ENCODE measurements around the gene UNC13D. TPM values are rescaled to one million over a fixed set of nuclear protein-coding genes. Genes with fewer than 3 reads are reported as not detected.

Gene UNC13D
- total RNA-seq, 1 donor from 2014 or later, result 11.5 TPM

DNA sequence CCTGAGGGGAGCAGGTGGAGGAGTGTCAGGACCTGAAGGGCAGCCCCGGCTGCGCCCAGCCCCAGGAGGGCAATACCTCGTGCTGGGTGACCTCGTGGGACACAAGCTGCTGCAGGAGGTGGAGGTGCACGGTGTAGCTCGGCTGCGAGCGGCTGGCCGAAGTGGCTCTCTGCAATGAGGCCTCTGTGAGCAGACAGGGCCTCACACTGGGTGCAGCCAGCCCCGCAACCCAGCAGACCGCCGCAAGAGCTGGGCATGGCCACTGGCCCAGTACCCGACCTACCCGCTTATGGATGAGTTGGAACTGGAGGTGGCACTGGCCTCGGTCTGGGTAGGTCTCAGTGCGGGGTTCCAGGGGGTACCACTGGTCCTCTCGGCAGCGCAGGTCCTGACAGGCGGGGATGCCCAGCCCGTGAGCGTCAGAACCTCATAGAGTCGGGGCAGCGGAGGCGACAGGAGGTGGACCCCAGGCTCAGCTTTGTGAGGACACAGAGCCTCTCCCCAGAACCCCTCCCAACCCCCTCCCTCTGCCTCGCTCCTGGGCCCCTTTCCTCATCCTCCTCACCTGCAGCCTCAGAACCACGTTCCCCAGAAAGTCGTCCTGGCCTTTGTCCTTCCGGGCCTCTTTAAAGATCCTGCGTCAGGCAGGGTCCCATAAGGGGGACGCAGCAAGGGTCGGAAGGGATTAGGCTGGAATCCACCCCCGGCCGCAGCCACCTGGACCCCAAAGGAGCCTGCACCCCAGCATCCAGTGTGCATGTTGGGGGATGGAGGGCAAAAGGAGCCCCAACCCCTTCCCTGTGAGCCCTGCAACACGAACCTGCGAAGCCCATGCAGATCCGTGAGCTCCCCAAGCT is 4.0 kb downstream of the UNC13D start:
- Mint-ChIP-seq H3K27me3 (ENCODE audit: unreplicated experiment) (peaks cover 6% of the 10 kb centered on the region), H3K27ac (ENCODE audit: unreplicated experiment) (no peak overlapping the region), H3K4me1 (ENCODE audit: unreplicated experiment) (peaks cover 2% of the 10 kb centered on the region), H3K4me3 (ENCODE audit: unreplicated experiment) (no peak overlapping the region), H3K9me3 (ENCODE audit: unreplicated experiment) (no peaks in the 10 kb centered on the region), H3K36me3 (ENCODE audit: low read depth, unreplicated experiment) (no peaks in the 10 kb centered on the region)
- DNase-seq (ENCODE audit: low spot score), result no peak
- TF ChIP-seq, protein P1, sequence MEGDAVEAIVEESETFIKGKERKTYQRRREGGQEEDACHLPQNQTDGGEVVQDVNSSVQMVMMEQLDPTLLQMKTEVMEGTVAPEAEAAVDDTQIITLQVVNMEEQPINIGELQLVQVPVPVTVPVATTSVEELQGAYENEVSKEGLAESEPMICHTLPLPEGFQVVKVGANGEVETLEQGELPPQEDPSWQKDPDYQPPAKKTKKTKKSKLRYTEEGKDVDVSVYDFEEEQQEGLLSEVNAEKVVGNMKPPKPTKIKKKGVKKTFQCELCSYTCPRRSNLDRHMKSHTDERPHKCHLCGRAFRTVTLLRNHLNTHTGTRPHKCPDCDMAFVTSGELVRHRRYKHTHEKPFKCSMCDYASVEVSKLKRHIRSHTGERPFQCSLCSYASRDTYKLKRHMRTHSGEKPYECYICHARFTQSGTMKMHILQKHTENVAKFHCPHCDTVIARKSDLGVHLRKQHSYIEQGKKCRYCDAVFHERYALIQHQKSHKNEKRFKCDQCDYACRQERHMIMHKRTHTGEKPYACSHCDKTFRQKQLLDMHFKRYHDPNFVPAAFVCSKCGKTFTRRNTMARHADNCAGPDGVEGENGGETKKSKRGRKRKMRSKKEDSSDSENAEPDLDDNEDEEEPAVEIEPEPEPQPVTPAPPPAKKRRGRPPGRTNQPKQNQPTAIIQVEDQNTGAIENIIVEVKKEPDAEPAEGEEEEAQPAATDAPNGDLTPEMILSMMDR (IDR thresholded peaks at IDR 0.05; ENCODE audit: unreplicated experiment), result no peak

DNA sequence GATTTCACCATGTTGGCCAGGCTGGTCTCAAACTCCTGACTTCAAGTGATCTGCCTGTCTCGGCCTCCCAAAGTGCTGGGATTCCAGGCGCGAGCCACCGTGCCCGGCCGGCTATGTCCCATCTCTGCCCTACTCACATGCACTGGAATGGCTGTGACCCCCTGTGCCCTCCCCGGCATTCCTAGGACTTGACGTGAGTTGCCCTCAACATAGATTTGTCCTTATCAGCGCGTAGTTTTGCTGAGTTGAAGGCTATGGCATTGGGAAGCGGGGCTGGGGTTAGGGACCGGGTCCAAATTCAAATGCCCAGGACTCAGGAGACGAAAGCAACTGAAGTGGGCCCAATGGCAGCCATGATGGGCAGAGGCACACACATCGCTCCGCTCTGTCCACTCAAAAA is 5.8 kb downstream of the UNC13D start:
- H3K36me3 Mint-ChIP-seq (ENCODE audit: low read depth, unreplicated experiment), result peaks cover under 1% of the 10 kb centered on the region
- TF ChIP-seq, protein P1 (IDR thresholded peaks at IDR 0.05; ENCODE audit: unreplicated experiment), result no peak
- peaks cover 11% of the 10 kb centered on the region for H3K27me3 Mint-ChIP-seq (ENCODE audit: unreplicated experiment)
- peaks cover 1% of the 10 kb centered on the region for H3K4me1 Mint-ChIP-seq (ENCODE audit: unreplicated experiment)
- no peak for DNase-seq (ENCODE audit: low spot score)
- H3K4me3 Mint-ChIP-seq (ENCODE audit: unreplicated experiment), result no peak overlapping the region
- no peaks in the 10 kb centered on the region for H3K9me3 Mint-ChIP-seq (ENCODE audit: unreplicated experiment)
- no peak overlapping the region for H3K27ac Mint-ChIP-seq (ENCODE audit: unreplicated experiment)

DNA sequence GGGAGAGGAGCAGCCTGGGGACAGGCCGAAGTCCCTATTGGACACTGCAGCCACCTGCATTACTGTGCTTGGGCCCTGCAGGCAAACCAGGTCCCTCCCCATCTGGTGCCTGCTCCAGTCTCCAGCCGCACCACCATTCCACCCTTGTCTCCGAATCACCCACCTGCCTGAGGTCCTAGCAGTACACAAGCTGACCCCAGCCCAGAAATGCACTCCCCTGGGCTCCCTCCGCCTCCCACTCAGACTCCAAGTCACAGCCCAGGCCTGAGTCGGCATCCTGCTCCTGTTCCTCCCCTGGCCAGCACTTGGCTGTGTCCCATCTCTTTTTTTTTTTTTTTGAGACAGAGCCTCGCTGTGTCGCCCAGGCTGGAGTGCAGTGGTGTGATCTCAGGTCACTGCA is 6.3 kb downstream of the UNC13D start:
- H3K27ac Mint-ChIP-seq (ENCODE audit: unreplicated experiment), result no peak overlapping the region

DNA sequence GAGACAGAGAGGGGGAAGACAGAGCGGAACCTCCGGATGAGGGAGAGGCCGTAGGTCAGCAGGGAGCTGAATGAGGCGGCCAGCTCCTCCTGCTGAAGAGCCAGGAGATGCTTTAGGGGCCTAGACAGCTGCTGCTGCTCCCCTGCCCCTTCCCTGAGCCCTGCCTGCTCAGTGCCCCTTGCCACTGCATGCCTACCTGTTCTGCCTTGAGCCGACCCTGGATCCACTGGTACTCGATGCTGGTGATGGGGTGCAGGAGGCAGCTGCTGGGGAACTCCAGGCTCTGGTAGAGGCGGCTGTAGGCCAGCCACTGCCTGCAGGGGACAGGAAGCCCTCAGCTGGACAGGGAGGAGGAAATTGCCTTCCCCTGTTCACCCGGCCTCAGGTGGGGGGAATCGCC is 7.6 kb downstream of the UNC13D start:
- H3K36me3 Mint-ChIP-seq (ENCODE audit: low read depth, unreplicated experiment), result peaks cover 5% of the 10 kb centered on the region
- no peak for DNase-seq (ENCODE audit: low spot score)
- peaks cover 10% of the 10 kb centered on the region for H3K27me3 Mint-ChIP-seq (ENCODE audit: unreplicated experiment)
- H3K4me3 Mint-ChIP-seq (ENCODE audit: unreplicated experiment), result no peak overlapping the region
- no peak overlapping the region for H3K27ac Mint-ChIP-seq (ENCODE audit: unreplicated experiment)
- no peaks in the 10 kb centered on the region for H3K9me3 Mint-ChIP-seq (ENCODE audit: unreplicated experiment)
- TF ChIP-seq, protein P1 (IDR thresholded peaks at IDR 0.05; ENCODE audit: unreplicated experiment), result no peak
- peaks cover 11% of the 10 kb centered on the region for H3K4me1 Mint-ChIP-seq (ENCODE audit: unreplicated experiment)

More for the DNA sequence above, 6.3 kb downstream of the UNC13D start:
- Mint-ChIP-seq H3K4me3 (ENCODE audit: unreplicated experiment) (no peak overlapping the region), H3K9me3 (ENCODE audit: unreplicated experiment) (no peaks in the 10 kb centered on the region), H3K27me3 (ENCODE audit: unreplicated experiment) (peaks cover 12% of the 10 kb centered on the region), H3K4me1 (ENCODE audit: unreplicated experiment) (peaks cover 6% of the 10 kb centered on the region), H3K36me3 (ENCODE audit: low read depth, unreplicated experiment) (peaks cover 5% of the 10 kb centered on the region)
- no peak for DNase-seq (ENCODE audit: low spot score)
- TF ChIP-seq, protein P1 (IDR thresholded peaks at IDR 0.05; ENCODE audit: unreplicated experiment), result no peak

DNA sequence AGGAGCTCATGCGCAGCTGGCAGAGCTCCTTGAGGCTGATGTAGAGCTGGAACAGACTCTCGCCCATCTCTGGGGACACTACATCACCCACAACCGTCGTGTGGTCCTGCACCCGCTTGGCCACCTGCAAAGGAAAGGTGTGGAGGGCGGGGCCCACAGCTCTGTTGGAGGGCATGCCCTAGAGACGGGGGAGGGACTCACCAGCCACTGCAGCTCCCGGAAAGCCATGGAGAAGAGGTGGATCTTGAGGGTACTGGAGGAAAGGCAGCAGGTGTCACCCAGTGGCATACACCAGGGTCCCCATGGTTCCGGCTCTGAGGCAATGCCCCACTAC is 8.6 kb downstream of the UNC13D start:
- Mint-ChIP-seq H3K27ac (ENCODE audit: unreplicated experiment) (no peak overlapping the region), H3K27me3 (ENCODE audit: unreplicated experiment) (peaks cover 10% of the 10 kb centered on the region), H3K36me3 (ENCODE audit: low read depth, unreplicated experiment) (peaks cover 5% of the 10 kb centered on the region), H3K4me1 (ENCODE audit: unreplicated experiment) (peaks cover 11% of the 10 kb centered on the region), H3K9me3 (ENCODE audit: unreplicated experiment) (no peaks in the 10 kb centered on the region), H3K4me3 (ENCODE audit: unreplicated experiment) (no peak overlapping the region)
- TF ChIP-seq, protein P1 (IDR thresholded peaks at IDR 0.05; ENCODE audit: unreplicated experiment), result no peak
- DNase-seq (ENCODE audit: low spot score), result no peak

Measured in endothelial cell (in vitro differentiated cells).